HCT116 (cell line): Measurements from ENCODE around the gene LRP1B. TPM values are rescaled to one million over a fixed set of nuclear protein-coding genes. Genes with fewer than 3 reads are reported as not detected.
A peak's percentile ranks its signal among the peaks of the same experiment; 100 is the strongest.

ENCODE experiments used
- ATAC-seq: fragments of 200-7000 bp; cut with Tn5 transposase; 2 replicates; pipeline ENCODE4 v1.9.1; 2020; ENCODE audit warnings: mild to moderate bottlenecking, moderate library complexity
- BruUV-seq: library from RNA; stranded (reverse); fragments of 400-500 nt; replicated peaks from 2 replicates; lab custom pipeline; 2021; lab: Mats Ljungman, UMichigan
- CTCF ChIA-PET: fragments of 300-600 bp; sonication (Branson Sonifier 250); formaldehyde crosslinking; loops from one replicate; lab custom pipeline; 2021; ENCODE audit warnings: antibody characterized with exemption; lab: Charles Lee
- POLR2A ChIA-PET: fragments of 300-600, 350-600 bp; sonication (Branson Sonifier 250); formaldehyde crosslinking; loops from one replicate; lab custom pipeline; 2021; ENCODE audit warnings: antibody characterized with exemption; lab: Charles Lee
- RAD21 ChIA-PET, 2 experiments: fragments of 300-600 bp; sonication (Branson Sonifier 250); formaldehyde crosslinking; loops; one replicate each; lab custom pipeline; 2023; ENCODE audit warnings: low total read pairs in 2 of 2; ENCODE audit not compliant: uncharacterized antibody in 2 of 2, unreplicated experiment in 2 of 2, low non-redundant PET in 1 of 2; lab: Charles Lee
- DNase-seq: peaks from one replicate; pipeline ENCODE4 v3.0.0-alpha.2; 2010; ENCODE audit warnings: low read depth, low spot score
- H2AFZ ChIP-seq: fragments of 200-600 bp; shearing (Covaris generic), sonication (generic); 2 replicates; pipeline ENCODE4 v1.6.1; 2017; ENCODE audit warnings: low read depth, mixed run types, mixed read lengths, antibody characterized with exemption, low read length; ENCODE audit not compliant: poor library complexity, severe bottlenecking
- H3K27ac ChIP-seq: 2 replicates; pipeline ENCODE4 v1.5.1; 2012; ENCODE audit warnings: low read depth, low read length
- H3K27me3 ChIP-seq: fragments of 200-600 bp; sonication (generic); 2 replicates; pipeline ENCODE4 v1.6.1; 2016; ENCODE audit warnings: mixed run types, low read length, mixed read lengths; ENCODE audit not compliant: insufficient read depth
- H3K36me3 ChIP-seq, 2 experiments: fragments of 200-500 bp in 1 of 2; fragments of 200-600 bp in 1 of 2; sonication (Bioruptor generic) in 1 of 2; sonication (generic) in 1 of 2; 2 replicates each; pipeline versions ENCODE4 v1.5.1 to v1.6.1; 2014 to 2016; ENCODE audit warnings: low read length in 2 of 2, inconsistent platforms in 1 of 2, mixed read lengths in 1 of 2, mixed run types in 1 of 2; ENCODE audit not compliant: insufficient read depth in 2 of 2, control insufficient read depth in 1 of 2
- H3K4me1 ChIP-seq, 2 experiments: fragments of 200-600 bp in 1 of 2; sonication (generic) in 1 of 2; 2 replicates each; pipeline versions ENCODE4 v1.5.1 to v1.6.1; 2012 to 2017; ENCODE audit warnings: low read length in 2 of 2, inconsistent platforms in 1 of 2, mild to moderate bottlenecking in 1 of 2, mixed read lengths in 1 of 2, mixed run types in 1 of 2, moderate library complexity in 1 of 2; ENCODE audit not compliant: insufficient read depth in 2 of 2, control insufficient read depth in 1 of 2
- H3K4me2 ChIP-seq: fragments of 200-600 bp; sonication (generic); 2 replicates; pipeline ENCODE4 v1.6.1; 2017; ENCODE audit warnings: mixed run types, low read length, mixed read lengths
- H3K4me3 ChIP-seq, 2 experiments: fragments of 200-600 bp in 1 of 2; sonication (generic) in 1 of 2; replicated peaks in 1 of 2; 2 replicates each; pipeline ENCODE4 v1.5.1; 2011 to 2016; ENCODE audit warnings: low read length in 2 of 2, control low read depth in 1 of 2, low read depth in 1 of 2, mild to moderate bottlenecking in 1 of 2, mixed read lengths in 1 of 2, mixed run types in 1 of 2
- H3K79me2 ChIP-seq: fragments of 200-600 bp; sonication (generic); 2 replicates; pipeline ENCODE4 v1.6.1; 2017; ENCODE audit warnings: mild to moderate bottlenecking, mixed run types, low read length, moderate library complexity, mixed read lengths; ENCODE audit not compliant: insufficient read depth
- H3K9ac ChIP-seq: fragments of 200-600 bp; sonication (generic); 2 replicates; pipeline ENCODE4 v1.6.1; 2016; ENCODE audit warnings: low read length, mixed read lengths
- H3K9me2 ChIP-seq: fragments of 200-600 bp; sonication (generic), shearing (Covaris generic); 2 replicates; pipeline ENCODE4 v1.6.1; 2017; ENCODE audit warnings: mixed run types, mild to moderate bottlenecking, moderate library complexity; ENCODE audit not compliant: insufficient read depth
- H3K9me3 ChIP-seq, 2 experiments: fragments of 200-500 bp in 1 of 2; fragments of 200-600 bp in 1 of 2; sonication (Bioruptor generic) in 1 of 2; sonication (generic) in 1 of 2; 2 replicates each; pipeline ENCODE4 v1.6.1; 2014 to 2017; ENCODE audit warnings: low read length in 2 of 2, mixed read lengths in 2 of 2, inconsistent platforms in 1 of 2, low read depth in 1 of 2, mild to moderate bottlenecking in 1 of 2, mixed run types in 1 of 2, moderate library complexity in 1 of 2; ENCODE audit not compliant: control insufficient read depth in 1 of 2, insufficient read depth in 1 of 2
- H4K20me1 ChIP-seq: fragments of 200-600 bp; sonication (generic), shearing (Covaris generic); 2 replicates; pipeline ENCODE4 v1.6.1; 2017; ENCODE audit warnings: mixed run types, mild to moderate bottlenecking, moderate library complexity; ENCODE audit not compliant: insufficient read depth
- ATF3 ChIP-seq: IDR thresholded peaks from 2 replicates; pipeline ENCODE4 v1.6.1; 2012
- CEBPB ChIP-seq: IDR thresholded peaks from 2 replicates; pipeline ENCODE4 v1.6.1; 2012; ENCODE audit warnings: low read depth
- CTCF ChIP-seq, 3 experiments: fragments of 200-600 bp in 1 of 3; sonication (generic) in 1 of 3; IDR thresholded peaks in 2 of 3; conservative IDR thresholded peaks in 1 of 3; 2 replicates each; pipeline ENCODE4 v1.5.1; 2012 to 2017; ENCODE audit warnings: low read depth in 2 of 3, low read length in 2 of 3, antibody characterized with exemption in 1 of 3, borderline replicate concordance in 1 of 3, control low read depth in 1 of 3, mild to moderate bottlenecking in 1 of 3, mixed read lengths in 1 of 3, mixed run types in 1 of 3, moderate library complexity in 1 of 3; ENCODE audit not compliant: insufficient read depth in 1 of 3
- EZH2 ChIP-seq: fragments of 200-600 bp; sonication (generic); IDR thresholded peaks from 2 replicates; pipeline ENCODE4 v1.6.1; 2017; ENCODE audit warnings: antibody characterized with exemption, mixed run types
- FOSL1 ChIP-seq: IDR thresholded peaks from 2 replicates; pipeline ENCODE4 v1.6.1; 2012; ENCODE audit warnings: low read depth
- JUND ChIP-seq: IDR thresholded peaks from 2 replicates; pipeline ENCODE4 v1.6.1; 2012
- POLR2A ChIP-seq: IDR thresholded peaks from 2 replicates; pipeline ENCODE4 v1.7.0; 2011; ENCODE audit warnings: borderline replicate concordance; ENCODE audit not compliant: insufficient read depth, insufficient read length; ENCODE audit errors: extremely low read depth
- POLR2AphosphoS5 ChIP-seq: IDR thresholded peaks from 2 replicates; pipeline ENCODE4 v1.6.1; 2011; ENCODE audit warnings: mild to moderate bottlenecking, low read depth, low read length, moderate library complexity
- RAD21 ChIP-seq: IDR thresholded peaks from 2 replicates; pipeline ENCODE4 v1.6.1; 2012; ENCODE audit warnings: low read depth, mild to moderate bottlenecking
- SP1 ChIP-seq: IDR thresholded peaks from 2 replicates; pipeline ENCODE4 v1.6.1; 2012; ENCODE audit warnings: low read depth
- ZFX ChIP-seq: fragments of 450-650 bp; IDR thresholded peaks from 2 replicates; pipeline ENCODE4 v1.6.1; 2017
- intact Hi-C: fragments of 100-400 bp; cut with micrococcal nuclease; formaldehyde crosslinking; loops from 2 replicates; pipeline ENCODE4 v1.10.0; 2022
- total RNA-seq: library from RNA; stranded (reverse); gene quantifications from one replicate; pipeline ENCODE4 v1.2.1, GENCODE V29; 2021; ENCODE audit not compliant: unreplicated experiment

Gene LRP1B
- total RNA-seq, 1 experiment from 2014 or later, result 0.34 TPM

GRCh38 chr2:140695155-140695554 is 1435.7 kb downstream of the LRP1B start:
- H3K9me2 ChIP-seq, result no peaks in the 10 kb centered on the region
- no TSS peak for BruUV-seq
- intact Hi-C loops, result no loop called here
- POLR2A ChIA-PET, result no interaction called here
- RAD21 ChIA-PET, result no interaction called here
- peak; percentile 65 for DNase-seq
- no peaks in the 10 kb centered on the region for H3K79me2 ChIP-seq
- H3K4me1 ChIP-seq, result no peaks in the 10 kb centered on the region
- CTCF ChIA-PET, result interaction anchor here (1.1 kb wide), 1 partner anchor 15 kb away, joined by 3 read pairs; no protein-coding TSS in a partner anchor
- no peak for ATAC-seq
- no peak overlapping the region for H3K27ac ChIP-seq
- H3K4me2 ChIP-seq, result no peak overlapping the region
- no peaks in the 10 kb centered on the region for H3K36me3 ChIP-seq
- no peaks in the 10 kb centered on the region for H4K20me1 ChIP-seq
- H2AFZ ChIP-seq, result peak overlapping the region; percentile 79
- no peak overlapping the region for H3K9ac ChIP-seq
- H3K4me3 ChIP-seq, result no peak overlapping the region
- no peaks in the 10 kb centered on the region for H3K9me3 ChIP-seq
- no peaks in the 10 kb centered on the region for H3K27me3 ChIP-seq
- 0 out of 6 replicates have a peak, but pooled peaks of 1 of the 3 experiments have one; percentile 9 for TF ChIP-seq CTCF (IDR thresholded peaks at IDR 0.05 in 2 of 3, conservative IDR thresholded peaks at IDR 0.05 in 1 of 3; ENCODE audit: borderline replicate concordance in 1 of 3, insufficient read depth in 1 of 3, low read depth in 2 of 3, low read length in 2 of 3)
- peak; percentile 37 for TF ChIP-seq JUND
- peak; percentile 26; the same call in 1 of the 2 replicates for TF ChIP-seq RAD21
- peak; percentile 28; the same call in 1 of the 2 replicates for TF ChIP-seq POLR2AphosphoS5
- TF ChIP-seq ZFX, result no peak
- TF ChIP-seq SP1, result peak; percentile 49
- peak; percentile 78 for TF ChIP-seq CEBPB
- TF ChIP-seq FOSL1, result peak; percentile 25; the same call in 1 of the 2 replicates
- TF ChIP-seq EZH2, result no peak

- ChIA-PET POLR2A (no interaction called here), RAD21 (no interaction called here), CTCF (no interaction called here)
- TF ChIP-seq RAD21 (no peak), ZFX (no peak), FOSL1 (no peak), CTCF (IDR thresholded peaks at IDR 0.05 in 2 of 3, conservative IDR thresholded peaks at IDR 0.05 in 1 of 3; ENCODE audit: borderline replicate concordance in 1 of 3, insufficient read depth in 1 of 3, low read depth in 2 of 3, low read length in 2 of 3) (no peak), POLR2A (no peak), ATF3 (no peak)
- Histone ChIP-seq H3K9me2 (no peaks in the 10 kb centered on the region), H3K4me2 (no peak overlapping the region), H3K4me1 (no peaks in the 10 kb centered on the region), H3K9me3 (no peaks in the 10 kb centered on the region), H3K27ac (no peak overlapping the region), H3K79me2 (no peaks in the 10 kb centered on the region), H4K20me1 (no peaks in the 10 kb centered on the region), H3K36me3 (no peaks in the 10 kb centered on the region), H3K9ac (no peak overlapping the region), H2AFZ (no peak overlapping the region), H3K27me3 (no peaks in the 10 kb centered on the region), H3K4me3 (no peak overlapping the region)
- no peak for ATAC-seq
- intact Hi-C loops, result no loop called here
- no TSS peak for BruUV-seq
- DNase-seq, result no peak
Measured at GRCh38 chr2:140687825-140688224, 1443.0 kb downstream of the LRP1B start.
